Neuronal stem cell (in vitro differentiated cells): Measurements from ENCODE around the gene MKRN1.
A peak's percentile ranks its signal among the peaks of the same experiment; 100 is the strongest.

ENCODE experiments used
- DNase-seq: peaks from one replicate; pipeline ENCODE4 v3.0.0-alpha.2; 2013; ENCODE audit warnings: low spot score
- H2AFZ ChIP-seq: one replicate; pipeline ENCODE4 v1.6.1; 2013; ENCODE audit warnings: mild to moderate bottlenecking, low read length, inconsistent platforms
- H2AK5ac ChIP-seq: 2 replicates; pipeline ENCODE4 v1.6.1; 2013; ENCODE audit warnings: low read depth, mild to moderate bottlenecking, inconsistent platforms, low read length, moderate library complexity, mixed read lengths
- H2BK120ac ChIP-seq: 2 replicates; pipeline ENCODE4 v1.6.1; 2013; ENCODE audit warnings: low read depth, mild to moderate bottlenecking, inconsistent platforms, low read length, moderate library complexity, mixed read lengths
- H2BK12ac ChIP-seq: one replicate; pipeline ENCODE4 v1.6.1; 2013; ENCODE audit warnings: low read length, inconsistent platforms
- H2BK15ac ChIP-seq: 2 replicates; pipeline ENCODE4 v1.6.1; 2013; ENCODE audit warnings: mild to moderate bottlenecking, low read length, inconsistent platforms, mixed read lengths
- H2BK5ac ChIP-seq: one replicate; pipeline ENCODE4 v1.6.1; 2013; ENCODE audit warnings: inconsistent platforms, mild to moderate bottlenecking, low read length, moderate library complexity
- H3K14ac ChIP-seq: one replicate; pipeline ENCODE4 v1.6.1; 2013; ENCODE audit warnings: low read length, inconsistent platforms
- H3K18ac ChIP-seq: 2 replicates; pipeline ENCODE4 v1.6.1; 2013; ENCODE audit warnings: low read length, inconsistent platforms
- H3K23ac ChIP-seq: 2 replicates; pipeline ENCODE4 v1.6.1; 2013; ENCODE audit warnings: low read depth, mild to moderate bottlenecking, mixed read lengths, low read length, inconsistent platforms; ENCODE audit not compliant: poor library complexity
- H3K27ac ChIP-seq: replicated peaks from 3 replicates; pipeline ENCODE4 v1.5.1; 2013; ENCODE audit warnings: low read length, inconsistent platforms
- H3K27me3 ChIP-seq, 3 experiments: 2 replicates each; pipeline ENCODE4 v1.6.1; 2013; ENCODE audit warnings: low read length in 3 of 3, mild to moderate bottlenecking in 2 of 3, inconsistent platforms in 1 of 3, low read depth in 1 of 3, mixed read lengths in 1 of 3, moderate library complexity in 1 of 3; ENCODE audit not compliant: control insufficient read depth in 3 of 3, insufficient read depth in 3 of 3
- H3K36me3 ChIP-seq, 2 donors: replicated peaks in 1 of 2; 2 replicates each; pipeline ENCODE4 v1.6.1; 2013; ENCODE audit warnings: low read length in 2 of 2; ENCODE audit not compliant: control insufficient read depth in 2 of 2, insufficient read depth in 2 of 2
- H3K4ac ChIP-seq: 2 replicates; pipeline ENCODE4 v1.6.1; 2013; ENCODE audit warnings: inconsistent platforms, mild to moderate bottlenecking, low read length, moderate library complexity
- H3K4me1 ChIP-seq, 2 donors: 1 replicate in 1 of 2; 2 replicates in 1 of 2; pipeline ENCODE4 v1.6.1; 2013; ENCODE audit warnings: low read length in 2 of 2, low read depth in 1 of 2; ENCODE audit not compliant: control insufficient read depth in 2 of 2, insufficient read depth in 1 of 2
- H3K4me2 ChIP-seq: one replicate; pipeline ENCODE4 v1.6.1; 2013; ENCODE audit warnings: mild to moderate bottlenecking, low read length, inconsistent platforms; ENCODE audit not compliant: insufficient read depth, poor library complexity, severe bottlenecking
- H3K4me3 ChIP-seq, 2 donors: 2 replicates each; pipeline ENCODE4 v1.5.1; 2013; ENCODE audit warnings: low read length in 2 of 2, mild to moderate bottlenecking in 2 of 2, inconsistent platforms in 1 of 2, moderate library complexity in 1 of 2
- H3K79me1 ChIP-seq: one replicate; pipeline ENCODE4 v1.6.1; 2013; ENCODE audit warnings: low read depth, mild to moderate bottlenecking, inconsistent platforms, low read length, moderate library complexity
- H3K9ac ChIP-seq: one replicate; pipeline ENCODE4 v1.6.1; 2013; ENCODE audit warnings: mild to moderate bottlenecking, low read depth, low read length, inconsistent platforms; ENCODE audit not compliant: poor library complexity
- H3K9me3 ChIP-seq, 2 donors: replicated peaks in 1 of 2; 2 replicates each; pipeline versions ENCODE3 to v1.6.1; 2013; ENCODE audit warnings: low read length in 2 of 2, mild to moderate bottlenecking in 2 of 2, inconsistent platforms in 1 of 2, low read depth in 1 of 2, mixed read lengths in 1 of 2, moderate library complexity in 1 of 2; ENCODE audit not compliant: control insufficient read depth in 2 of 2, insufficient read depth in 1 of 2
- H4K8ac ChIP-seq: one replicate; pipeline ENCODE4 v1.6.1; 2013; ENCODE audit warnings: low read depth, mild to moderate bottlenecking, inconsistent platforms, low read length, moderate library complexity
- H4K91ac ChIP-seq: one replicate; pipeline ENCODE4 v1.6.1; 2013; ENCODE audit warnings: low read length, low read depth, mild to moderate bottlenecking, inconsistent platforms; ENCODE audit not compliant: poor library complexity
- WGBS, 2 donors: extraction: QIAGEN DNeasy Blood & Tissue Kit; methylation state at CpG; one replicate each; pipeline ENCODE4 v1.1.7; 2013; ENCODE audit warnings: missing lambda C conversion rate in 2 of 2, mixed read lengths in 1 of 2; ENCODE audit not compliant: insufficient read length in 2 of 2, insufficient replicate concordance in 1 of 2; ENCODE audit errors: extremely low coverage in 2 of 2; 5-methylcytosine and 5-hydroxymethylcytosine counted together

MKRN1 gene

DNA sequence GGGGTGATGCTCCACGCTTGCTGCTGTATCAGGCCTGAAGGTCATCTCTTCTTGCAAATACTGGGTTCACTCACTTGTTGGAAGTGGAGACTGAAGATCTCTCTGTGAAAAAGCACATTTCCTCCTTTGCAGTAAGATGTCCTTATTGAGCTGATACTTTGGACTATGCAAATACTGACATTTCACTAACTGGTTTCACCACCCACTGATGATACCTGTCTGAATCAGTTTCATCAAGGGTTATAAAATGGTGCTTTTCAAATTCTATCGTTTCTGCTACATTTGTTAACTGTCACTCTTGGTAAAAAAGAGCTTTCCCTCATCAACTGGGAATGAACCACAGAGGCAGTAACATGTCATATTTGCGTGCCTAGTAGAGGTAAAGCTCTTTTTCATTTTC, 39.9 kb downstream of the MKRN1 start:
- Histone ChIP-seq H3K27me3 (no peaks in the 10 kb centered on the region), H2BK12ac (no peak overlapping the region), H4K91ac (no peak overlapping the region), H2AK5ac (no peak overlapping the region), H3K36me3 (no peaks in the 10 kb centered on the region), H3K4ac (no peak overlapping the region), H3K4me2 (no peak overlapping the region), H3K23ac (no peak overlapping the region), H3K4me3 (no peak overlapping the region), H2BK5ac (no peak overlapping the region), H4K8ac (no peak overlapping the region), H3K79me1 (no peaks in the 10 kb centered on the region), H3K18ac (no peak overlapping the region), H3K27ac (no peak overlapping the region), H3K9ac (no peak overlapping the region), H2BK120ac (no peak overlapping the region), H3K14ac (no peak overlapping the region), H3K4me1 (no peaks in the 10 kb centered on the region), H2BK15ac (no peak overlapping the region), H3K9me3 (no peaks in the 10 kb centered on the region), H2AFZ (no peak overlapping the region)
- no CpG with 5 or more reads among the region's 3 CpGs for WGBS, 2 donors
- DNase-seq: no peak

DNA sequence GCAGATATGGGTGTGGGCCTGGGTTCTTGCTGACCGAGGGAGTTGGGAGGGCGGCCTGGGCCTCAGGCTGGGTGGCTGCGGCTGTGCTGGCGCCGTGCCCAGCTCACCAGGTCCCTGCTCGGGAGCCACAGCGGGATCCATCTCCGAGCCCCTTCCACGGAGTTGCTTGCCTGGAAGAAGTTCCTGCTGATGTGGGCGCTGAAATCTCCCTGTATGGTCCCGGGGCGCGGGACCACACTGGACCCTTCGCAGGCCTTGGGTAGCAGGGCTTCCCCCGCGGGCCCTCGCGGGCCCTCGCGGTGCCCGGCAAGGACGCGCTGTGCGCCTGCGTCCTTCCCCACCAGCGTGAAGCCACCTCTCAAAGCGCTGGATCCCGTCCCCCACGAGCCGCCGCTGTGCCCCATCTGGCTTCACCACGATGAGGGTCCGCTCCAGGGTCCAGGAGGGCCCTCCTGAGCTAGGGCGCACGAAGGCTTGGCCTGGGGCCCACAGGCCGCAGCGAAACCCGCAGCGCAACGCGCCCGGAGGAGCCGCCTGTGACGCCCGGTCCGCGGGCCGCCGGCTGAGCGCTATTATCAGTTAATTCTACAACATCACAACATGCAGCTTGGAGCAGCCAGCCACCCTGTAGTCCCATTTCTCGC, 43.9 kb downstream of the MKRN1 start:
- no peak overlapping the region for H3K4ac ChIP-seq
- no peak overlapping the region for H2BK12ac ChIP-seq
- peak overlapping the region; percentile 70 for H3K18ac ChIP-seq
- H4K8ac ChIP-seq: no peak overlapping the region
- no peaks in the 10 kb centered on the region for H3K27me3 ChIP-seq
- H3K4me1 ChIP-seq: no peaks in the 10 kb centered on the region
- no peaks in the 10 kb centered on the region for H3K36me3 ChIP-seq
- H4K91ac ChIP-seq: no peak overlapping the region
- peak overlapping the region; percentile 38 for H3K9ac ChIP-seq
- peak overlapping the region; percentile 44 for H3K23ac ChIP-seq
- peak overlapping the region; percentile 9 for H2BK15ac ChIP-seq
- H3K4me3 ChIP-seq: peak overlapping the region in 1 of 2 donors; percentile 65
- H2BK5ac ChIP-seq: no peak overlapping the region
- no peak overlapping the region for H3K27ac ChIP-seq
- H3K14ac ChIP-seq: no peak overlapping the region
- H3K79me1 ChIP-seq: no peaks in the 10 kb centered on the region
- H3K9me3 ChIP-seq: peaks cover 0 to 2% of the 10 kb centered on the region in 2 donors
- H3K4me2 ChIP-seq: no peak overlapping the region
- H2AK5ac ChIP-seq: no peak overlapping the region
- H2AFZ ChIP-seq: no peak overlapping the region
- H2BK120ac ChIP-seq: no peak overlapping the region
- no CpG with 5 or more reads among the region's 51 CpGs for WGBS, 2 donors
- no peak for DNase-seq

DNA sequence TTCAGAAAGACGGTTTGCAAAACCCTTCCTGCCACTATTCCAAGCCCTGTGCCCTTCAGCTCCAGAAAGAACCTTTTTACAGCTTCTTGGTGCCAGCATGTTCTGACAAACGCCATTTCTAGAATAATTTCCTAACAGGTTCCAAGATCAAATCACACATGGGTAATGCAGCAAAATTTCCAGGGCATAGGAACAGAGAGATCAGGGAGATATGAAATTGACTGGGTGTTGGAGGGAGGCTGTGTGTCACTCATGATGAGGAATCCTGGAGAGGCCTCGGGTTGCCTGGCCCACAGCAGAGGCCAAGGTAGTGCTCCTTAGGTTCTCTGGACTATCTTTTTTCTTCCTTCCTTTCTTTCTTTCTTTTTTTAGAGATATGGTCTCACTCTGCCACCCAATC, 45.9 kb downstream of the MKRN1 start:
- no peaks in the 10 kb centered on the region for H3K4me1 ChIP-seq
- H3K4ac ChIP-seq: no peak overlapping the region
- no peak overlapping the region for H3K18ac ChIP-seq
- H4K91ac ChIP-seq: no peak overlapping the region
- H3K14ac ChIP-seq: no peak overlapping the region
- no peak overlapping the region for H2AK5ac ChIP-seq
- H3K4me2 ChIP-seq: no peak overlapping the region
- H2BK5ac ChIP-seq: no peak overlapping the region
- H3K23ac ChIP-seq: no peak overlapping the region
- H3K9ac ChIP-seq: no peak overlapping the region
- H4K8ac ChIP-seq: no peak overlapping the region
- H3K79me1 ChIP-seq: no peaks in the 10 kb centered on the region
- H3K27ac ChIP-seq: no peak overlapping the region
- no peak for DNase-seq
- H2BK15ac ChIP-seq: no peak overlapping the region
- no peaks in the 10 kb centered on the region for H3K27me3 ChIP-seq
- no peaks in the 10 kb centered on the region for H3K36me3 ChIP-seq
- H3K9me3 ChIP-seq: peaks cover 0 to 2% of the 10 kb centered on the region in 2 donors
- no peak overlapping the region for H2BK12ac ChIP-seq
- H3K4me3 ChIP-seq: no peak overlapping the region
- no peak overlapping the region for H2AFZ ChIP-seq
- no CpG with 5 or more reads among the region's 3 CpGs for WGBS, 2 donors
- no peak overlapping the region for H2BK120ac ChIP-seq

DNA sequence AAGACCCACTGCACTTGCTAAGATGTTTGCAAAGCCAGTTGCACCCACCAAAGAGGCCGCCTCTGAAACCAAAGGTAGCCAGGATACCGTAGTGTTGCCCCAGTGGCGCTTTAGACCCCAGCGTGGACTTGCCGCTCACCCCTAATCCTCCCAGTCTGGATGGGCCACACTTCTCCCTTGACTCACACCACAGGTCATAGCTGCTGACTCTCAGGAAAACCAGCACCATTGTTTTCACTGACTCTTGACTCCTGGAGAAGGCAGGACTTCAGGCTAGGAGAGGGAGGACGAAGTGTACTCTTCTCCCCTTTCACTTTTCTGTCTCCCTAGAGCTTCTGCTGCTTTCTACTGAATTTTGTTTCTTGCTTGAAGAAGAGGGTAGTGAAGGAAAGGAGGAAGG, 53.2 kb downstream of the MKRN1 start:
- no CpG with 5 or more reads among the region's 6 CpGs for WGBS, 2 donors
- H2AFZ ChIP-seq: peak overlapping the region; percentile 36
- no peak for DNase-seq
- peak overlapping the region; percentile 76 for H3K18ac ChIP-seq
- H2BK120ac ChIP-seq: no peak overlapping the region
- H3K14ac ChIP-seq: no peak overlapping the region
- H3K9ac ChIP-seq: no peak overlapping the region
- no peak overlapping the region for H3K27ac ChIP-seq
- H3K36me3 ChIP-seq: no peaks in the 10 kb centered on the region
- H2BK5ac ChIP-seq: peak overlapping the region; percentile 75
- H4K91ac ChIP-seq: no peak overlapping the region
- H2BK12ac ChIP-seq: no peak overlapping the region
- H4K8ac ChIP-seq: no peak overlapping the region
- H3K79me1 ChIP-seq: no peaks in the 10 kb centered on the region
- H3K23ac ChIP-seq: peak overlapping the region; percentile 65
- peaks cover 0 to 7% (median 0%) of the 10 kb centered on the region in 3 experiments for H3K27me3 ChIP-seq
- no peak overlapping the region for H3K4me3 ChIP-seq
- no peak overlapping the region for H2AK5ac ChIP-seq
- no peak overlapping the region for H3K4ac ChIP-seq
- H2BK15ac ChIP-seq: no peak overlapping the region
- H3K4me2 ChIP-seq: no peak overlapping the region
- peaks cover 2 to 3% of the 10 kb centered on the region in 2 donors for H3K9me3 ChIP-seq
- H3K4me1 ChIP-seq: no peaks in the 10 kb centered on the region
